Esophagus muscularis mucosa (tissue), 4 donors: ENCODE measurements around the gene ZIC2. TPM values are rescaled to one million over a fixed set of nuclear protein-coding genes. Genes with fewer than 3 reads are reported as not detected.
A peak's percentile ranks its signal among the peaks of the same experiment; 100 is the strongest.

ENCODE experiments used
- DNase-seq: peaks from one replicate; pipeline ENCODE4 v3.0.0-alpha.2; 2017; ENCODE audit errors: extremely low spot score
- H3K27ac ChIP-seq, 4 donors: fragments of 200-600 bp; sonication (generic); replicated peaks in 1 of 4; 1 replicate in 3 of 4; 2 replicates in 1 of 4; pipeline ENCODE4 v1.5.1; 2016 to 2019; ENCODE audit warnings: mild to moderate bottlenecking in 1 of 4
- H3K27me3 ChIP-seq, 4 donors: fragments of 200-600 bp; sonication (generic); one replicate each; pipeline versions ENCODE4 v1.5.1 to v1.6.0; 2016 to 2019
- H3K36me3 ChIP-seq, 4 donors: fragments of 200-600 bp; sonication (generic); one replicate each; pipeline ENCODE4 v1.5.1; 2016 to 2019
- H3K4me1 ChIP-seq, 4 donors: fragments of 200-600 bp; sonication (generic); one replicate each; pipeline ENCODE4 v1.5.1; 2016 to 2019
- H3K4me3 ChIP-seq, 4 donors: fragments of 200-600 bp; sonication (generic); 1 replicate in 2 of 4; 2 replicates in 2 of 4; pipeline ENCODE4 v1.5.1; 2016 to 2019; ENCODE audit warnings: mild to moderate bottlenecking in 4 of 4, moderate library complexity in 1 of 4
- H3K9me3 ChIP-seq, 4 donors: fragments of 200-600 bp; sonication (generic); 1 replicate in 3 of 4; 2 replicates in 1 of 4; pipeline ENCODE4 v1.5.1; 2016 to 2019
- CTCF ChIP-seq, 3 experiments: fragments of 200-600 bp in 2 of 3; fragments of 450-650 bp in 1 of 3; sonication (generic) in 2 of 3; IDR thresholded peaks; one replicate each; pipeline ENCODE4 v1.5.1; 2017 to 2019; ENCODE audit warnings: antibody characterized with exemption in 3 of 3, mild to moderate bottlenecking in 2 of 3, moderate library complexity in 1 of 3
- EP300 ChIP-seq: sonication (generic); formaldehyde crosslinking; IDR thresholded peaks from one replicate; pipeline ENCODE4 v1.6.1; 2017; ENCODE audit warnings: antibody characterized with exemption
- POLR2A ChIP-seq: fragments of 450-650 bp; IDR thresholded peaks from one replicate; pipeline ENCODE4 v1.6.1; 2017; ENCODE audit warnings: antibody characterized with exemption, moderate library complexity, mild to moderate bottlenecking, low read depth
- POLR2AphosphoS5 ChIP-seq, 2 donors: sonication (generic); formaldehyde crosslinking; IDR thresholded peaks; one replicate each; pipeline ENCODE4 v1.6.1; 2017; ENCODE audit warnings: antibody characterized with exemption in 2 of 2
- WGBS: methylation state at CpG from one replicate; pipeline ENCODE4 v1.1.5; 2018; 5-methylcytosine and 5-hydroxymethylcytosine counted together
- intact Hi-C: fragments of 100-400 bp; cut with DNase I; formaldehyde crosslinking; loops from one replicate; pipeline ENCODE4 v1.15.1; 2023
- total RNA-seq, 4 donors: library from RNA; depleted of rRNA; stranded (reverse); fragments of >200 nt; gene quantifications; one replicate each; pipeline versions ENCODE4 v1.1.0 to v1.2.1, GENCODE V29; 2016

The ZIC2 gene
- total RNA-seq, 4 donors from 2014 or later, result not detected

- intact Hi-C loops, result loop anchor here (10.0 kb wide), 1 partner anchor 104 kb away; the partner anchor contains the start of gene PCCA
- WGBS, result 5% methylated on average over 39 of the region's 110 CpGs
- Histone ChIP-seq H3K4me1 (peaks cover 33 to 68% (median 59%) of the 10 kb centered on the region in 4 donors), H3K9me3 (no peaks in the 10 kb centered on the region), H3K27ac (no peak overlapping the region), H3K4me3 (peak overlapping the region; percentile 50 to 63 (median 52)), H3K27me3 (peaks cover 36 to 100% (median 89%) of the 10 kb centered on the region in 4 donors), H3K36me3 (no peaks in the 10 kb centered on the region)
- no peak for TF ChIP-seq EP300
- no peak for TF ChIP-seq POLR2AphosphoS5 (IDR thresholded peaks at IDR 0.05)
- no peak for TF ChIP-seq CTCF (IDR thresholded peaks at IDR 0.05)
- TF ChIP-seq POLR2A, result no peak
- no peak for DNase-seq
Observed at GRCh38 chr13:99980824-99981734, 505 bp upstream of the ZIC2 start.

- no peaks in the 10 kb centered on the region for H3K36me3 ChIP-seq
- H3K4me1 ChIP-seq, result peaks cover 33 to 68% (median 59%) of the 10 kb centered on the region in 4 donors
- intact Hi-C loops, result loop anchor here (10.0 kb wide), 1 partner anchor 103 kb away; the partner anchor contains the start of gene PCCA
- TF ChIP-seq POLR2AphosphoS5 (IDR thresholded peaks at IDR 0.05) (no peak), CTCF (IDR thresholded peaks at IDR 0.05) (no peak), POLR2A (no peak)
- peaks cover 36 to 100% (median 93%) of the 10 kb centered on the region in 4 donors for H3K27me3 ChIP-seq
- peak overlapping the region; percentile 50 to 63 (median 52) for H3K4me3 ChIP-seq
- 0% methylated on average over 7 of the region's 98 CpGs for WGBS
- no peak for DNase-seq
- no peaks in the 10 kb centered on the region for H3K9me3 ChIP-seq
- H3K27ac ChIP-seq, result no peak overlapping the region
Observed at GRCh38 chr13:99982036-99982730, 599 bp downstream of the ZIC2 start.

GRCh38 chr13:99982731-99983498 lies 1.3 kb downstream of the ZIC2 start:
- Histone ChIP-seq H3K4me3 (peak overlapping the region in 1 of 4 donors; percentile 50), H3K4me1 (peaks cover 33 to 68% (median 59%) of the 10 kb centered on the region in 4 donors), H3K9me3 (no peaks in the 10 kb centered on the region), H3K27ac (no peak overlapping the region), H3K27me3 (peaks cover 40 to 100% (median 93%) of the 10 kb centered on the region in 4 donors), H3K36me3 (no peaks in the 10 kb centered on the region)
- peak; percentile 62 for DNase-seq
- WGBS, result 16% methylated on average over 11 of the region's 48 CpGs
- TF ChIP-seq POLR2AphosphoS5 (IDR thresholded peaks at IDR 0.05), result no peak
- no peak for TF ChIP-seq CTCF (IDR thresholded peaks at IDR 0.05)
- no peak for TF ChIP-seq EP300
- TF ChIP-seq POLR2A, result no peak
- intact Hi-C loops, result loop anchor here (10.0 kb wide), 1 partner anchor 102 kb away; the partner anchor contains the start of gene PCCA
